Psoas muscle (tissue), 8 donors: ENCODE data around the gene RAD23B. TPM values are rescaled to one million over a fixed set of nuclear protein-coding genes. Genes with fewer than 3 reads are reported as not detected.

Source experiments
- ATAC-seq, 4 donors: fragments of 200-7000 bp; cut with Tn5 transposase; one replicate each; pipeline ENCODE4 v1.9.1; 2020; ENCODE audit warnings: moderate library complexity in 3 of 4, mild to moderate bottlenecking in 2 of 4
- DNase-seq, 2 donors: peaks; one replicate each; pipeline ENCODE4 v3.0.0-alpha.2; 2020
- H3K27ac ChIP-seq: fragments of 200-600 bp; one replicate; pipeline ENCODE4 v1.8.0; 2022
- H3K27me3 ChIP-seq, 3 donors: fragments of 200-600 bp in 1 of 3; one replicate each; pipeline versions ENCODE4 v1.6.1 to v1.8.0; 2013 to 2022; ENCODE audit warnings: low read length in 2 of 3, mild to moderate bottlenecking in 2 of 3, moderate library complexity in 1 of 3; ENCODE audit not compliant: insufficient read depth in 3 of 3
- H3K36me3 ChIP-seq, 2 donors: fragments of 200-600 bp in 1 of 2; one replicate each; pipeline versions ENCODE4 v1.6.1 to v1.8.0; 2013 to 2022; ENCODE audit warnings: low read depth in 1 of 2, mild to moderate bottlenecking in 1 of 2, moderate library complexity in 1 of 2; ENCODE audit not compliant: insufficient read depth in 1 of 2
- H3K4me1 ChIP-seq: fragments of 200-600 bp; one replicate; pipeline ENCODE4 v1.8.0; 2022
- H3K4me3 ChIP-seq: fragments of 200-600 bp; one replicate; pipeline ENCODE4 v1.8.0; 2022; ENCODE audit warnings: mild to moderate bottlenecking
- H3K9me3 ChIP-seq: fragments of 200-600 bp; one replicate; pipeline ENCODE4 v1.8.0; 2022
- CTCF ChIP-seq: fragments of 200-600 bp; IDR thresholded peaks from one replicate; pipeline ENCODE4 v1.8.0; 2022; ENCODE audit warnings: antibody characterized with exemption
- WGBS, 3 donors: extraction: QIAGEN DNeasy Blood & Tissue Kit; methylation state at CpG; one replicate each; pipeline versions ENCODE4 v1.1.6 to v1.1.7; 2013; 5-methylcytosine and 5-hydroxymethylcytosine counted together
- intact Hi-C, 2 donors: fragments of 100-400 bp; cut with DNase I; formaldehyde crosslinking; loops; one replicate each; pipeline versions ENCODE4 v1.11.0 to v1.14.2; 2022
- polyA plus RNA-seq, 3 donors: library from polyadenylated mRNA; stranded (reverse); fragments of 200-250 nt; gene quantifications; one replicate each; pipeline ENCODE4 v1.2.3, GENCODE V29; 2013
- total RNA-seq, 4 donors: library from RNA; stranded (reverse); fragmentation: NEBNext Ultra II Directional in 2 of 4; extraction: Animal tissue kit (Norgen Biotek cat#: 25700) in 2 of 4; gene quantifications; one replicate each; pipeline versions ENCODE4 v1.2.1 to v1.2.4, GENCODE V29; 2021 to 2023
- donor health status: healthy with polysubstance abuse.
- donor health status: DM: no; HTN: no; CAD: no; lungs with moderate emphysema.
- donor health status: Bipolar disorder and iron deficiency.
- donor health status: healthy.
- donor health status: DM: yes; HTN: yes; CAD: no.
- donor health status: DM: no; HTN: no; CAD: no.
- donor health status: DM: no; HTN: no; CAD: no.
- donor health status: DM: yes; HTN: yes; CAD: no.

RAD23B gene
- total and polyA plus RNA-seq, 7 donors, result 126 to 283 (median 225) TPM

GRCh38 chr9:107363516-107364152 lies 80.6 kb downstream of the RAD23B start:
- 60 to 68% (median 65%) methylated on average over 10 of the region's 10 CpGs for WGBS, 3 donors
- ATAC-seq, result no peak

GRCh38 chr9:107367727-107368502 lies 84.8 kb downstream of the RAD23B start:
- intact Hi-C loops, result no loop called here
- ATAC-seq, result no peak

More at GRCh38 chr9:107363516-107364152, 80.6 kb downstream of the RAD23B start:
- DNase-seq, result no peak
- TF ChIP-seq CTCF, result no peak
- Histone ChIP-seq H3K4me1 (no peaks in the 10 kb centered on the region), H3K9me3 (no peaks in the 10 kb centered on the region), H3K36me3 (no peaks in the 10 kb centered on the region), H3K27me3 (peaks cover 0 to 2% (median 0%) of the 10 kb centered on the region in 3 donors), H3K4me3 (no peak overlapping the region), H3K27ac (no peak overlapping the region)
- intact Hi-C loops, result no loop called here

GRCh38 chr9:107368696-107369095 lies 85.6 kb downstream of the RAD23B start:
- DNase-seq (no peak), ATAC-seq (no peak)
- WGBS, 3 donors, result 73 to 75% (median 73%) methylated on average over 9 of the region's 9 CpGs
- Histone ChIP-seq H3K4me1 (no peaks in the 10 kb centered on the region), H3K27ac (no peak overlapping the region), H3K27me3 (peaks cover 0 to 2% (median 0%) of the 10 kb centered on the region in 3 donors), H3K9me3 (no peaks in the 10 kb centered on the region), H3K36me3 (no peaks in the 10 kb centered on the region), H3K4me3 (no peak overlapping the region)
- intact Hi-C loops, result no loop called here
- TF ChIP-seq CTCF, result no peak

More at GRCh38 chr9:107367727-107368502, 84.8 kb downstream of the RAD23B start:
- 69 to 80% (median 72%) methylated on average over 7 of the region's 7 CpGs for WGBS, 3 donors
- DNase-seq, result no peak
- Histone ChIP-seq H3K27ac (no peak overlapping the region), H3K4me1 (no peaks in the 10 kb centered on the region), H3K4me3 (no peak overlapping the region), H3K27me3 (peaks cover 0 to 2% (median 0%) of the 10 kb centered on the region in 3 donors), H3K9me3 (no peaks in the 10 kb centered on the region), H3K36me3 (no peaks in the 10 kb centered on the region)
- TF ChIP-seq CTCF, result no peak

GRCh38 chr9:107373809-107374208 lies 90.7 kb downstream of the RAD23B start:
- intact Hi-C loops, result no loop called here
- TF ChIP-seq CTCF, result no peak
- Histone ChIP-seq H3K36me3 (no peaks in the 10 kb centered on the region), H3K4me1 (no peaks in the 10 kb centered on the region), H3K4me3 (no peak overlapping the region), H3K27ac (no peak overlapping the region), H3K27me3 (peaks cover 0 to 2% (median 0%) of the 10 kb centered on the region in 3 donors), H3K9me3 (no peaks in the 10 kb centered on the region)
- ATAC-seq, result no peak
- WGBS, 3 donors, result 64 to 65% (median 65%) methylated on average over 2 of the region's 2 CpGs
- DNase-seq, result no peak
